ENCODE data around the gene EMILIN1. TPM values are rescaled to one million over a fixed set of nuclear protein-coding genes. Genes with fewer than 3 reads are reported as not detected.
"Not testable (repeated sequence)": the region's sequence is repeated elsewhere in the genome, so short reads cannot be mapped to it uniquely, and the experiment has no call there.

The EMILIN1 gene
- total RNA-seq, 8 experiments from 2014 or later: 1.4 to 24.6 (median 12.1) TPM

- no peak overlapping the region for H3K4me3 ChIP-seq
- no peaks in the 10 kb centered on the region for H3K4me1 ChIP-seq (replicated peaks in 1 of 2)
- ATAC-seq (replicated peaks in 6 of 8): no peak
- no peak overlapping the region for H3K27ac ChIP-seq
- in situ Hi-C loops (cut with MboI; ENCODE audit: low pct_unique_long_range_greater_than_20kb in 2 of 9, low sequenced_read_pairs in 9 of 9, unreplicated experiment in 9 of 9): loop anchor here in 3 of 9 experiments (25.0 kb wide), 1 partner anchor 179 kb away; the partner anchor contains the start of genes DNAJC5G (in 3 of the 3) and TRIM54 (in 3 of the 3)
- 61 to 100% (median 84%) methylated on average over 2 of the region's 2 CpGs; no CpG with 5 or more reads in 1 of the 10 experiments for WGBS, 10 experiments
These were observed 29.8 kb downstream of the EMILIN1 start for GRCh38 chr2:27108221-27108620.

GRCh38 chr2:27109083-27109482 lies 30.7 kb downstream of the EMILIN1 start:
- no peak overlapping the region for H3K27ac ChIP-seq
- ATAC-seq (replicated peaks in 6 of 8): no peak
- H3K4me3 ChIP-seq: no peak overlapping the region
- no peaks in the 10 kb centered on the region for H3K4me1 ChIP-seq (replicated peaks in 1 of 2)
- in situ Hi-C loops (cut with MboI; ENCODE audit: low pct_unique_long_range_greater_than_20kb in 2 of 9, low sequenced_read_pairs in 9 of 9, unreplicated experiment in 9 of 9): loop anchor here in 3 of 9 experiments (25.0 kb wide), 1 partner anchor 178 kb away; the partner anchor contains the start of genes DNAJC5G (in 3 of the 3) and TRIM54 (in 3 of the 3)
- WGBS, 10 experiments: 60 to 100% (median 100%) methylated on average over 1 to 2 of the region's 3 CpGs; no CpG with 5 or more reads in 3 of the 10 experiments

DNA sequence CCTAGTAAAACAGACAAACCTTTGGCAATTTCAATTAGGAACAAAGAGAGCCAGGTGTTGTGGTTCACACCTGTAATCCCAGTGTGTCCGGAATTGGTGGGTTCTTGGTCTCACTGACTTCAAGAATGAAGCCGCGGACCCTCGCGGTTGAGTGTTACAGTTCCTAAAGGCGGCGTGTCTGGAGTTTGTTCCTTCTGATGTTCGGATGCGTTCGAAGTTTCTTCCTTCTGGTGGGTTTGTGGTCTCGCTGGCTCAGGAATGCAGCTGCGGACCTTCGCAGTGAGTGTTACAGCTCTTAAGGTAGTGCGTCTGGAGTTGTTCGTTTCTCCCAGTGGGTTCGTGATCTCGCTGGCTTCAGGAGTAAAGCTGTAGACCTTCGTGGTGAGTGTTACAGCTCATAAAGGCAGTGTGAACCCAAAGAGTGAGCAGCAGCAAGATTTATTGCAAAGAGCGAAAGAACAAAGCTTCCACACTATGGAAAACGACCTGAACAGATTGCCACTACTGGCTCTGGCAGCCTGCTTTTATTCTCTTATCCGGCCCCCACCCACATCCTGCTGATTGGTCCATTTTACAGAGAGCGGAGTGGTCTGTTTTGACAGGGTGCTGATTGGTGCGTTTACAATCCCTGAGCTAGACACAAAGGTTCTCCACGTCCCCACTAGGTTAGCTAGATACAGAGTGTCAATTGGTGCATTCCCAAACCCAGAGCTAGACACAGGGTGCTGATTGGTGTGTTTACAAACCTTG lies 32.4 kb downstream of the EMILIN1 start:
- H3K4me1 ChIP-seq (replicated peaks in 1 of 2); H3K27ac ChIP-seq; H3K4me3 ChIP-seq; ATAC-seq (replicated peaks in 6 of 8): not testable (repeated sequence)
- in situ Hi-C loops (cut with MboI; ENCODE audit: low pct_unique_long_range_greater_than_20kb in 2 of 9, low sequenced_read_pairs in 9 of 9, unreplicated experiment in 9 of 9): loop anchor here in 3 of 9 experiments (25.0 kb wide), 1 partner anchor 177 kb away; the partner anchor contains the start of genes DNAJC5G (in 3 of the 3) and TRIM54 (in 3 of the 3)
- WGBS, 10 experiments: 67 to 91% (median 81%) methylated on average over 2 to 17 of the region's 24 CpGs

DNA sequence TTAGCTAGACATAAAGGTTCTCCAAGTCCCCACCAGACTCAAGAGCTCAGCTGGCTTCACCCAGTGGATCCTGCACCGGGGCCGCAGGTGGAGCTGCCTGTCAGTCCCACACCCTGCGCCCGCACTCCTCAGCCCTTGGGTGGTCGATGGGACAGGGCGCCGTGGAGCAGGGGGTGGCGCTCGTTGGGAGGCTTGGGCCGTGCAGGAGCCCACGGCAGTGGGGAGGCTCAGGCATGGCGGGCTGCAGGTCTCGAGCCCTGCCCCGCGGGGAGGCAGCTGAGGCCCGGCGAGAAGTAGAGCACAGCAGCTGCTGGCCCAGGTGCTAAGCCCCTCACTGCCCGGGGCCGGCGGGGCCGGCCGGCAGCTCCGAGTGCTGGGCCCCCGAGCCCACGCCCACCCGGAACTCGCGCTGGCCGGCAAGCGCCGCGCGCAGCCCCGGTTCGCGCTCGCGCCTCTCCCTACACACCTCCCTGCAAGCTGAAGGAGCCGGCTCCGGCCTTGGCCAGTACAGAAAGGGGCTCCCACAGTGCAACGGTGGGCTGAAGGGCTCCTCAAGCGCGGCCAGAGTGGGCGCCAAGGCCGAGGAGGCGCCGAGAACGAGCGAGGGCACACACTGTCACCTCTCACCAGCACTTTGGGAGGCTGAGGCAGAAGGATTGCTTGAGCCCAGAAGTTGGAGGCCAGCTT lies 33.1 kb downstream of the EMILIN1 start:
- not testable (repeated sequence) for H3K27ac ChIP-seq; H3K4me3 ChIP-seq; H3K4me1 ChIP-seq (replicated peaks in 1 of 2); ATAC-seq (replicated peaks in 6 of 8)
- in situ Hi-C loops (cut with MboI; ENCODE audit: low pct_unique_long_range_greater_than_20kb in 2 of 9, low sequenced_read_pairs in 9 of 9, unreplicated experiment in 9 of 9): loop anchor here in 3 of 9 experiments (25.0 kb wide), 1 partner anchor 176 kb away; the partner anchor contains the start of genes DNAJC5G (in 3 of the 3) and TRIM54 (in 3 of the 3)
- 80 to 100% (median 97%) methylated on average over 1 to 5 of the region's 49 CpGs; no CpG with 5 or more reads in 7 of the 10 experiments for WGBS, 10 experiments

- peaks cover 0 to 11% of the 10 kb centered on the region in 2 donors for H3K4me1 ChIP-seq (replicated peaks in 1 of 2)
- 0 to 65% (median 20%) methylated on average over 1 to 2 of the region's 2 CpGs; no CpG with 5 or more reads in 2 of the 10 experiments for WGBS, 10 experiments
- H3K4me3 ChIP-seq: no peak overlapping the region
- no peak overlapping the region for H3K27ac ChIP-seq
- no peak for ATAC-seq (replicated peaks in 6 of 8)
- in situ Hi-C loops (cut with MboI; ENCODE audit: low pct_unique_long_range_greater_than_20kb in 2 of 9, low sequenced_read_pairs in 9 of 9, unreplicated experiment in 9 of 9): loop anchor here in 3 of 9 experiments (25.0 kb wide), 1 partner anchor 172 kb away; the partner anchor contains the start of genes DNAJC5G (in 3 of the 3) and TRIM54 (in 3 of the 3)
These were observed 37.1 kb downstream of the EMILIN1 start for GRCh38 chr2:27115519-27115918.

DNA sequence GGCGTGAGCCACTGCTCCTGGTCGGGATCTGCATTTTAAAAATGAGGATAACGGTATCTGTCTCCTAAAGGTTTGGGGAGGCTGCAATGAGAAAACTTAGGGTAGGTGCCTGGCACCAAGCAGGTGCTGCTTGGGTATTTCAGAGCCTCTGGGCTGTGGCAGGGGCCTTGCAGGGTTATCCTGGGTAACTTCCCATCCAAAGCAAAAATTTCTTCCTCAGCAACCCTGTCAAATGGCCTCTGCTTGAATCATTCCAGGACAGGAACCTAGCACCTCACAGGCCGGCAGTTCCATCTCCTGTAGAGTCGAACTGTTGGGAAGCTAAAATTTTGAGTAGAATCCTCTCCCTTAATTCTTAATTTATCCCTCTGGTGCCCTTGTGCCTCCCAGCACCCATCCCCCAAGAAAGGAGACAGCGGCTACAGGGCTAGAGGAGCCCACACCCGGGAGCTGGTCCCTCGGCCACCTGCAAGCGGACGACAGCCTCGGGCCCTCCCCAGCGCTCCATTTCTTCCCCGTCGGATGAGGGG lies 39.6 kb downstream of the EMILIN1 start:
- Histone ChIP-seq H3K4me3 (peak overlapping the region; percentile 41 to 64 (median 47)), H3K4me1 (replicated peaks in 1 of 2) (peaks cover 3 to 13% of the 10 kb centered on the region in 2 donors), H3K27ac (no peak overlapping the region)
- in situ Hi-C loops (cut with MboI; ENCODE audit: low pct_unique_long_range_greater_than_20kb in 2 of 9, low sequenced_read_pairs in 9 of 9, unreplicated experiment in 9 of 9): loop anchor here in 3 of 9 experiments (25.0 kb wide), 1 partner anchor 169 kb away; the partner anchor contains the start of genes DNAJC5G (in 3 of the 3) and TRIM54 (in 3 of the 3)
- ATAC-seq (replicated peaks in 6 of 8): peak; percentile 17 to 58 (median 52)
- WGBS, 10 experiments: 0 to 45% (median 10%) methylated on average over 1 to 7 of the region's 14 CpGs; no CpG with 5 or more reads in 4 of the 10 experiments

DNA sequence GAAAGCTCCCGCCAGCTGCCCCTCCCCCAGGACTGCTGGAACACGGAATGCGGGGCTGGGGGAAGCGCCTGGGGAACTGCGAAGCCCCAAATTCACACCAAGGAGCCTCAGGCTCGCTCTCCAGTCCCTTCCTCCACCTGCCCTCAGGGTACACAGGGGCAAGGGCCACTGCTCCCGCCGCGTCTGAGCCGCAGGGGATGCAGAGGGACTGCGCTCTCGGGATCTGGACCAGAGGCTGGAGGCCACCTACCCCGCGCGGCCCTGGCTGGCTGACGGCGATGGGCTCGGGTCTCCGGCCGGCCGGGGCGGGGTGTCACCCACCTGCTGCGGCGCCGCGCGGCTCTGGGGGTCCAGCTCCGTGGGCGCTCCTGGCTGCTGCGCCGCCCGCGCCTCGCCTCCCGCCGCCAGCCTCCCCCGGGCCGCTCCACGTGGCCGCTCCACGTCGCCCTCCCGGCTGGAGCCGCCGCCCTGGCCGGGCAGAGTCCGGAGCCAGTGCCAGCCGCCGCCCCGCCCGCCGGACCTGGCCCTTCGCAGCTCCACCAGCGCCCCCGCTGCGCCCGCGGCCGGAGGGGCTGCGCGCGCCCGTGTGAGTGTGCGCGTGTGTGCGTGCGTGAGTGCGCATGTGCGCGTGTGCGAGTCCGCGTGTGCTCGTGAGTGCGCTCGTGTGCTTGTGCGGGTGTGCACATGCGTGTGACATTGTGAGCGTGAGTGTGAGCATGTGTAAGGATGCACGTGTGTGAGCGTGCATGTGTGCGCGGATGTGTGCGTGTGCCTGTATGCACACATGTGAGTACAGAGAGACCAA lies 40.3 kb downstream of the EMILIN1 start, which contains the start of gene CGREF1:
TSS of gene CGREF1 (minus strand) at position 604 of the 805 bp plus-strand sequence. CDS start 14,762 bp downstream, outside the sequence.
- Histone ChIP-seq H3K4me3 (peak within 1 kb of the TSS; percentile 41 to 64 (median 47)), H3K4me1 (replicated peaks in 1 of 2) (peaks cover 4 to 18% of the 10 kb centered on the region in 2 donors), H3K27ac (no peak within 1 kb of the TSS)
- ATAC-seq (replicated peaks in 6 of 8): peak; percentile 62 to 74 (median 70)
- 4 to 70% (median 16%) methylated on average over 2 to 18 of the region's 84 CpGs; no CpG with 5 or more reads in 5 of the 10 experiments for WGBS, 10 experiments
- in situ Hi-C loops (cut with MboI; ENCODE audit: low pct_unique_long_range_greater_than_20kb in 2 of 9, low sequenced_read_pairs in 9 of 9, unreplicated experiment in 9 of 9): loop anchor here in 3 of 9 experiments (25.0 kb wide), 1 partner anchor 169 kb away; the partner anchor contains the start of genes DNAJC5G (in 3 of the 3) and TRIM54 (in 3 of the 3)

- in situ Hi-C loops (cut with MboI; ENCODE audit: low pct_unique_long_range_greater_than_20kb in 2 of 9, low sequenced_read_pairs in 9 of 9, unreplicated experiment in 9 of 9): loop anchor here in 3 of 9 experiments (25.0 kb wide), 1 partner anchor 168 kb away; the partner anchor contains the start of genes DNAJC5G (in 3 of the 3) and TRIM54 (in 3 of the 3)
- peak in 1 of 8 experiments; percentile 12 for ATAC-seq (replicated peaks in 6 of 8)
- H3K4me1 ChIP-seq (replicated peaks in 1 of 2): peaks cover 4 to 21% of the 10 kb centered on the region in 2 donors
- peak overlapping the region; percentile 41 to 64 (median 47) for H3K4me3 ChIP-seq
- WGBS, 10 experiments: 20 to 81% (median 71%) methylated on average over 1 to 3 of the region's 8 CpGs; no CpG with 5 or more reads in 7 of the 10 experiments
- not testable (repeated sequence) for H3K27ac ChIP-seq
These were observed 40.9 kb downstream of the EMILIN1 start for GRCh38 chr2:27119330-27119670.

DNA sequence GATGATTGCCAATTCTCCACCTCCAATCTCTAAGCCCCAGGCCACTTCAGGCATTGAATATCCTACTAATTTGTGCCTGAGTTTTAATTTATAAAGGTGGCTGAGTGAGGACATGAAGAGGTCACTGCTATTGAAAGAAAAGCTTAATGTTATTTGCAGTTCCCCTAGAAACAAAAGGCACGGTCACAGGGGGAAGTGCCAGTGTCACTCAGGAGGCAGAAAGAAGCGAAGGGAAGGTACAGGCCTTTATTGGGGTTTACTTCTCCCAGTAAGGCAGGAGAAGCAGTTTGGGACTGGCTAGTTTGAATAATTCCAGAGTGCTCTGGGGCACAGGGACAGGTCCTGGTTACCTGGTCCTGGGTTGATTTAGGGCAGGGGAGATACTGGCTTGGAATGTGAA lies 43.5 kb downstream of the EMILIN1 start:
- no peak for ATAC-seq (replicated peaks in 6 of 8)
- in situ Hi-C loops (cut with MboI; ENCODE audit: low pct_unique_long_range_greater_than_20kb in 2 of 9, low sequenced_read_pairs in 9 of 9, unreplicated experiment in 9 of 9): loop anchor here in 3 of 9 experiments (25.0 kb wide), 1 partner anchor 165 kb away; the partner anchor contains the start of genes DNAJC5G (in 3 of the 3) and TRIM54 (in 3 of the 3)

GRCh38 chr2:27122791-27123190 lies 44.4 kb downstream of the EMILIN1 start:
- in situ Hi-C loops (cut with MboI; ENCODE audit: low pct_unique_long_range_greater_than_20kb in 2 of 9, low sequenced_read_pairs in 9 of 9, unreplicated experiment in 9 of 9): loop anchor here in 3 of 9 experiments (25.0 kb wide), 1 partner anchor 165 kb away; the partner anchor contains the start of genes DNAJC5G (in 3 of the 3) and TRIM54 (in 3 of the 3)
- no peak overlapping the region for H3K4me3 ChIP-seq

More for the DNA sequence above, 43.5 kb downstream of the EMILIN1 start:
- H3K4me1 ChIP-seq (replicated peaks in 1 of 2): peaks cover 4 to 21% of the 10 kb centered on the region in 2 donors
- 29 to 92% (median 67%) methylated on average over 1 to 2 of the region's 2 CpGs; no CpG with 5 or more reads in 3 of the 10 experiments for WGBS, 10 experiments
- no peak overlapping the region for H3K27ac ChIP-seq
- no peak overlapping the region for H3K4me3 ChIP-seq

More at GRCh38 chr2:27122791-27123190, 44.4 kb downstream of the EMILIN1 start:
- peaks cover 4 to 21% of the 10 kb centered on the region in 2 donors for H3K4me1 ChIP-seq (replicated peaks in 1 of 2)
- no peak overlapping the region for H3K27ac ChIP-seq
- no peak for ATAC-seq (replicated peaks in 6 of 8)
- 88 to 100% (median 97%) methylated on average over 2 to 4 of the region's 7 CpGs; no CpG with 5 or more reads in 6 of the 10 experiments for WGBS, 10 experiments

Data from motor neuron (in vitro differentiated cells).